GM21381 (cell line): Measurements from ENCODE around the gene MICAL3.
"Not testable (repeated sequence)": the region's sequence is repeated elsewhere in the genome, so short reads cannot be mapped to it uniquely, and the experiment has no call there.

Source experiments
- ATAC-seq: cut with Tn5 transposase; IDR thresholded peaks from one replicate; pipeline ENCODE4 v1.9.1; 2021; ENCODE audit warnings: mild to moderate bottlenecking, moderate library complexity; ENCODE audit not compliant: unreplicated experiment

Gene MICAL3, protein sequence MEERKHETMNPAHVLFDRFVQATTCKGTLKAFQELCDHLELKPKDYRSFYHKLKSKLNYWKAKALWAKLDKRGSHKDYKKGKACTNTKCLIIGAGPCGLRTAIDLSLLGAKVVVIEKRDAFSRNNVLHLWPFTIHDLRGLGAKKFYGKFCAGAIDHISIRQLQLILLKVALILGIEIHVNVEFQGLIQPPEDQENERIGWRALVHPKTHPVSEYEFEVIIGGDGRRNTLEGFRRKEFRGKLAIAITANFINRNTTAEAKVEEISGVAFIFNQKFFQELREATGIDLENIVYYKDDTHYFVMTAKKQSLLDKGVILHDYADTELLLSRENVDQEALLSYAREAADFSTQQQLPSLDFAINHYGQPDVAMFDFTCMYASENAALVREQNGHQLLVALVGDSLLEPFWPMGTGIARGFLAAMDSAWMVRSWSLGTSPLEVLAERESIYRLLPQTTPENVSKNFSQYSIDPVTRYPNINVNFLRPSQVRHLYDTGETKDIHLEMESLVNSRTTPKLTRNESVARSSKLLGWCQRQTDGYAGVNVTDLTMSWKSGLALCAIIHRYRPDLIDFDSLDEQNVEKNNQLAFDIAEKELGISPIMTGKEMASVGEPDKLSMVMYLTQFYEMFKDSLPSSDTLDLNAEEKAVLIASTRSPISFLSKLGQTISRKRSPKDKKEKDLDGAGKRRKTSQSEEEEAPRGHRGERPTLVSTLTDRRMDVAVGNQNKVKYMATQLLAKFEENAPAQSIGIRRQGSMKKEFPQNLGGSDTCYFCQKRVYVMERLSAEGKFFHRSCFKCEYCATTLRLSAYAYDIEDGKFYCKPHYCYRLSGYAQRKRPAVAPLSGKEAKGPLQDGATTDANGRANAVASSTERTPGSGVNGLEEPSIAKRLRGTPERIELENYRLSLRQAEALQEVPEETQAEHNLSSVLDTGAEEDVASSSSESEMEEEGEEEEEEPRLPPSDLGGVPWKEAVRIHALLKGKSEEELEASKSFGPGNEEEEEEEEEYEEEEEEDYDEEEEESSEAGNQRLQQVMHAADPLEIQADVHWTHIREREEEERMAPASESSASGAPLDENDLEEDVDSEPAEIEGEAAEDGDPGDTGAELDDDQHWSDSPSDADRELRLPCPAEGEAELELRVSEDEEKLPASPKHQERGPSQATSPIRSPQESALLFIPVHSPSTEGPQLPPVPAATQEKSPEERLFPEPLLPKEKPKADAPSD (N-terminal part only)

DNA sequence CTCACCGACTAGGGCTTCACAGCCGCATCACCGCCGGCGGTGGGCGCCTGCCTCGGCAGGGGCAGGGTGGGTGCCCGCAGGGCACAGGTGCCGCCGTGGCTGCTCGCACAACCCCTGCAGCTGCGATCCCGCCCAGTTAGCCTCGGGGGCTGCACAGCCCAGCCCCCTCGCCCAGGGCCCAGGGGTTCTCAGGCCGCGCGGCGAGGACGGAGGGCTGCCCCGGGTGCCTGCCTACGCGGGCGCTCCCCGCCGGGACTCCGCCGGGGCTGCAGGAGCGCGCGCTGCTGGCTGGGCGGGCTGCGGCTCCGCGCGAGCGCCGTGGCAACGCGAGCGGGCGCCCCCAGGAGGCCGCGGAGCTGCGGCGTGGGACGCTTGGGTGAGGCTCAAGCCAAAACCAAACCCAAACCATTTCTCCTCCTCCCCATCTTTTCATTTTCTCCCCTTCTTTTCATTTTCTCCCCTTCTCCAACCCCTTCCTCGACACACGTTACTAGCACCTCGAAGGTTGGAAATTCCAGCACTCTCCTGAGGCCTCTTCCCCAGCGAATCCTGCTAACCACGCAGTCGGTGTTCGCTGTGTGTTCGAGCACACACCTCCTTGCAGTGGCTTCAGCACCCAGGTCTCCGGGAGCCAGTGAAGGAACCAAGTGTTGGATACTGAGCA is at the start of gene MICAL3:
Gene MICAL3, minus strand, starts transcription at position 286 of the 664 bp plus-strand sequence. CDS start 117,749 bp downstream, outside the sequence.
- no peak for ATAC-seq

DNA sequence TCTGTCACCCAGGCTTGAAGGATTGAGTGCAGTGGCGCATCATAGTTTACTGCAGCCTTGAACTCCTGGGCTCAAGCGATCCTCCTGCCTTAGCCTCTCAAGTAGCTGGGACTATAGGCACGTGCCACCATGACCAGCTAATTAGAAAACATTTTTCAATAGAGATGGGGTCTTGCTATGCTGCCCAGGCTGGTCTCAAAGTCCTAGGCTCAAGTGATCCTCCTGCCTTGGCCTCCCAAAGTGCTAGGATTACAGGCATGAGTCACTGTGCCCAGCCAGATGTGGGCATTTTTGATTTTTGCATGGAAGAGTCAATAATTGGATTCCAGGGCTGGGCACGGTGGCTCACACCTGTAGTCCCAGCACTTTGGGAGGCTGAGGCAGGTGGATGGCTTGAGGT is 49.6 kb upstream of the MICAL3 start:
- ATAC-seq, result not testable (repeated sequence)

DNA sequence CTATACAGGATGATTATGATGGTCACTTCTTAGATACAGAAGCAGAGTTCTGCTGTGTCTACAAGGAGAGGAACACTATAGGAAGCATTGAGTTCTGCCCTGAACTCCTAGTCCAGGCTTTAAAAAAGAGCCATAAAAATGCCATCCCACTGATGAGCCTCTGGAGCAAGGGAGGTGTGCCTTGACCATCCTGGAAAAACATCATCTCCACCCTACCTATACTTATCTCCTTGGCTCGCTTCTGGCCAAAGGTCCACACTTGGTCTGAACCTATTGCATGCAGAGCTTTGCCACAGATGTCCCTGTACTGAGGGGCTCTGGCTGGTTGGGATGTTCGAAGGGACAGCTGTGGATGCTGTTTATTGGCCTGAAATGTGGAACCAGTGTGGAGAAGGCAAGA is 49.1 kb upstream of the MICAL3 start:
- no peak for ATAC-seq

DNA sequence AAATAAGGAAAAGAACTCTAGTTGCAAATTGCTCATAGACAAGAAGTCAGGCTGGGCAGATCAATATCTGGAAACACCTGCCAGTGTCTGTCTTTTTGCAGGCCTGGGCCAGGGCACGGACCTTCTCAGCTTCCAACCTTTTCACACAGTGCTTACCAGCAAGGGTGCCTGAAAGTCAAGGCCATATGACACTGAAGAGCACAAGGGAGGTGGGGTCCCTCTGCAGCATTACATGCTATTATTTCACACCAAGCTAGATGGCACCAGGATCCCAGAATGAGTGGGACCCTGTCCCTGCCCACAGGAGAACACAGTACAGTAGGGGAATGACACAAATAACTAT is 47.6 kb upstream of the MICAL3 start:
- no peak for ATAC-seq

DNA sequence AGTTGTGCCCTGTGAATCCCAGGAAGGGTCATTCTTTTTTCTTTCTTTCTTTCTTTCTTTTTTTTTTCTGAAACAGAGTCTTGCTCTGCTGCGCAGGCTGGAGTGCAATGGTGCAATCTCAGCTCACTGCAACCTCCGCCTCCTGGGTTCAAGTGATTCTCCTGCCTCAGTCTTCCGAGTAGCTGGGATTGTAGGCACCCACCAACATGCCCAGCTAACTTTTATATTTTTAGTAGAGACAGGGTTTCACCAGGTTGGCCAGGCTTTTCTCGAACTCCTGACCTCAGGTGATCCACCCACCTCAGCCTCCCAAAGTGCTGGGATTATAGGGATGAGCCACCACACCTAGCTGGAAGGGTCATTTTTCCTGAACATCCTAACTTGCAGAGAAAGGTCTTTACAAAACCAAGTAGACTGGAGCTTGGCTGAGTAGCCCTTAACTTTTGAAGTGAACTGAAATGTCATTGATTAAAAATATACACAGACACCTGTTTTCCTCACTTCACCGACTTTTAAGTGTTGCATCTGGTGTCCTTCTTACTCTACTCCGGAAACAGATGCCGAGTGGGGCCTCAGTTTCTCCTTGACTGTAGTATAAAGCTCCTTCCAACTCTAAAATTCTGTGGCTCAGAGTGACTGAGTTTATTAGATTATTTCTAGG is 47.1 kb upstream of the MICAL3 start:
- ATAC-seq, result not testable (repeated sequence)

DNA sequence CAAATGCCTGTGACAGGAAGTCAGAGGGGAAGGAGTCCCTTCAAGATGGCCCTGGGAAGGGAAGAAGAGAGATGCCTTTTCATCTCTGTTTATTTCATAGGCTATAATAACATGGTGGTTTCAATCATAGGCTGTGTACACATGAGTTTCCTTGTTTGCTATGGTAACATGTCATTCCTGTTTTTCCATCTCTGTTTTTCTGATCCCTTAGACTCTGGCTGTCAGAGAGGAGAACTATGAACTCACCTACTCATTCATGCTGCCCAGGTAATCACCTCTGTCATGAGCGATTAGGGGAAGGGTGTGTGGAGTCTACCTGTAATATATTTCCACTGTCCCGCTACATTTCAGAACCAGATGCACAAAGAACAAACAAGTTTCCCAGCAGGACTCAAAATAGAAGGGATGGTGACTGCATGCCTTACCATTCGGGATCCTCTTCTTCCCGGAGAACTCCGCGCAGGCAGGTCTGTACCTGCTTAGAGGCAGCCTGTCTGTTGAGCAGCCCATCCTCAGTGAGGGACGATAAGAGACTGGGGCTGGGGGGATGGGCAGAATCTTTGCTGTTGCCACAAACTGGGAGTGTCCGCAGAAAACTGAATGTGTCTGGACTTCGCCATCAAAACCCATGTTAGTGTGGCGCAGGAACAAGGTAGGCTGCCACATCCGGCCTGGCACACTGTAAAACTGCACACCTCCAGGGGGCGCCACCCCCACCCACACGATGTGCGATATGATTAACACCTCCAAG is 46.4 kb upstream of the MICAL3 start:
- ATAC-seq, result no peak

DNA sequence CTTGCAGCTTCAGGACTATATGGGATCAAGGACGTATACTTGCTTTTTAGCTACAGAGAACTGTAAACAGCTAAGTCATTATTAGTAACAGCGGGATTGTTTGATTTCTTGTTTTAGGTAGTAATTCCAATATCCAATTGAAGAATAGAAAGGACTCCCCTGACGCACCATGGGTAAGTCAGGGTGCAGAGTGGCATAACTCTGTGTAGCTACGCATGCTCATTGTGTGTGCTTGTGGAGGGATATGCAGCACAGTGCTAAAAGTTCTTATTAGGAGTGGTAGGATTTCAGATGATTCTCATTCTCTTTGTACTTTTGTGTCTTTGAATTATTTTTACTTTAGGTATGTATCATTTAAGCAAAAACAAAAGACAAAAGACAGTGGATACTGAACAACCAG is 45.7 kb upstream of the MICAL3 start:
- ATAC-seq, result no peak

DNA sequence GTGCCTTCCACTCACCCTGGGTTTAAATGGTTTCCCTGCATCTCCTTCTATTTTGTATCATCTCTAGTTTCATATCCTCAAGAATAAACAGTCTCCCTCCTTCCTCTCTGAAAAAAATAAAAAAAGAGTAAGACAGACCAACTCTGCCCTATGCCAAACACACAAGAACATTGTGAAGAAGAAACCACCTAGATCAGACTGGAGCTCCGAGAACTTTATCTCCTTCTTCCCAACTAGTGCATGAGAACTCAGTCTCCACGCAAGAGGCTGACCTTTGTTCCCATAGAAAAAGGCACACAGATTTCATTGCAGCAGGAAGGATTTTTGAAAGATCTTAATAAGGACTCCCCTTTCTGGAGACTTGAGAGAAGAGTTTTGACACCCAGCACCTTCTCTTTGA is 44.7 kb upstream of the MICAL3 start:
- no peak for ATAC-seq

DNA sequence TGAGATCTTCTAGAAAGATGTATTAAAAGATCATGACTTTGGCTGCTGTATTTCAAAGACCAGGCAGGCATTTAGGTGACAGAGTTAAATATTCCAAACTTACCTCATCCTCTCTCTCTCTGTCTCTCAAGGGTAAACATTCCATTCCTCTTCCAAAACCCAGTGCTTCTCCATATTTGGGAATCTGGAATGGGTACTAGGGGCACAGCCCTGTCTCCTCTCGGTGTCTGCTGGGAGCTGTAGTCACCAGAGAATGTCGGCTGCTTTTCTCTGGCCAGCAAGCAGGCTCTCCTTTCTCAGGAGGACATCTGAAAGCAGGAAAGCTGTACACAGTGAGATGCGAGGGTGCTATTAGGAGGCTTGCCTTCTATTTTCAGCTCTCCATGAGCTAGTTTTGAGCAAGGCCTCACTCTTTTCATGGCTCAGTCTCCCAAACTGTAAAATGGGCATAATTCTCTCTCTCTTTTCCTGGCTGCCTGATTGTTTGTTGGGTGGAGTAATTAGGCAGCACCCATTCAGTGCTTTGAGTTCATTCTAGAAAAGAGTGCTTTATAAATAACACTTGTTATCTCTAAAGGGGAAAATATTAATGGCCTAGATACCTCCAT is 44.1 kb upstream of the MICAL3 start:
- ATAC-seq, result no peak

DNA sequence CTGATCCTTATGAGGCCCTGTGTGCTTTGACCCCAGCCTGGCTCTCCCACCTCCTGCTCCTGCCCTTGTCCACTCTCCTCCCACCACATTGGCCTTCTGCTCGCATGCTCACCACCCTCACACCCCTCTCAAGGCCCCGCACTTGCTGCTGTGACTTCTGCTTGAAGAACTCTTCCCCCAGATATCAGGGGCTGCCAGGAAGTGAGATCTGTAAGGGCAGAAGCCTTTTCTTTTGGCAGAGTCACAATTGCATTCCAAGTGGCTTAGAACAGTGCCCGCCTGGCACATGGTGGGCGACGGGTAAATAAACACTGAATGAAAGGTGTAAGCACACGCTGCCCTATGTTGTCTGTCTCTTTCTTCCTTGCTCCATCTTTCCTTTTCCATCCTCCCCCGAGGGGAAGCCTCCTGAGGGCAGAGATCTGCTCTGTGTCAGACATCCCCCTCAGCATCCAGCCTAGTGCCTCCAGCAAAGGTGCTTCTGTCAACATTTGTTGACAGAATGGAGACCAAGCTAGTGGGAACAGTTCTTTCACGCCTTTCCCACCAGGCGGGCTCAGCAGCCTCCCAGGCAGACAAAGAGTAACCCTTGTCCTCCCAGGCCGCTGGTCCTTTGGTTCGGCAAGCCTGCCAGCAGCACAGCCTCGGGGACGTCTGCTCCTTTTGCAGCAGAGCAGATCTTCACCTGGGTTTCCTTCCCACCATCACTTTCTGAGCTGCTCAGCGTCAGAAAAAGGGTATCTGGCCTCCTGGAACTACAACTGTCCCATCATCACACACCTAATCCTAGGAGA is 43.4 kb upstream of the MICAL3 start:
- no peak for ATAC-seq

DNA sequence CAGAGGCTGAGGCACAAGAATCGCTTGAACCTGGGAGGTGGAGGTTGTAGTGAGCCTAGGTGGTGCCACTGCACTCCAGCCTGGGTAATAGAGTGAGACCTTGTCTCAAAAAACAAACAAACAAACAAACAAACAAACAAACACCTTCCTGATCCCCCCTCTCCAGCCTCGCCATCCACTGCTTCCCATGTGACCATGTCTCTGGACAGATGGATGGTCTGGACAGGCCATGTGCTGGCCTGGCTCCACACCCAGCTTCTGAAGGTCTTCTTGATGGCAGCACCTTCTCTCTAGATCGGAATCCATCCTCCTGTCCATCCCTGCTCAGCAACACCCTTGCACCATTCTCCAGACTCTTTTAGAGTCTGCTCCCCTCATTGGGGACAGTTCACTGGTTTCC is 42.8 kb upstream of the MICAL3 start:
- ATAC-seq, result no peak

DNA sequence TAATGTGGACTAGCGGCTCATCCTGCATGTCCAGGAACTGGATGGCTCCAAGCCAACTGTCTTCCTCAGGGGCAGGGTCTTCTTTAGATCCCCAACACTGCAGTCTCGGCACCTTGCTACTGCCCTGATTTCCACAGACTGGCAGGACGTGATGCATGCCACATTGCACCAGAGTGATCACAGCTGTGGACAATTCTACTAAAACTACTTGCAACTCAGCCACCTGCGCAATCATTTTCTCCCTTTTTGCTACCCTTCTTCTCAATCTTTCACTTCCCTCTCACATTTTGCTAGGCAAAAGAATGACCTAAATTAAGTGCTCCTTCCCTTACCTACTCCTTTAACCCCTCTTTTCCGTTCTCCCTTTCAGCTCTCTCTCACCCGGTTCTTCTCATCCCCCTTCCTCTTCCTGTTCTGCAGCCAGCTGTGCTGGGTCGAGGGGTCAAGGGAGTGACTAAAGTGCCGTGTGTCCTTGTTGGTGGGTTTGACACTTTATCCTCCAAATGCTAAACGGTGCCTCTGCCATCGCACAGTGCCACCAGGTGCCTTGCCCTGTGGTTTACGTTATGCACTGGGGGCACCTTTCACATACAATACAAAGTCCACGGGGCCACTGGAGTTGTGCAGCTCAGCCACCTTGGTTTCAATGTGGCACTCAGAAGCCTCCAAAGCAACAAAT is 42.0 kb upstream of the MICAL3 start:
- ATAC-seq, result no peak

DNA sequence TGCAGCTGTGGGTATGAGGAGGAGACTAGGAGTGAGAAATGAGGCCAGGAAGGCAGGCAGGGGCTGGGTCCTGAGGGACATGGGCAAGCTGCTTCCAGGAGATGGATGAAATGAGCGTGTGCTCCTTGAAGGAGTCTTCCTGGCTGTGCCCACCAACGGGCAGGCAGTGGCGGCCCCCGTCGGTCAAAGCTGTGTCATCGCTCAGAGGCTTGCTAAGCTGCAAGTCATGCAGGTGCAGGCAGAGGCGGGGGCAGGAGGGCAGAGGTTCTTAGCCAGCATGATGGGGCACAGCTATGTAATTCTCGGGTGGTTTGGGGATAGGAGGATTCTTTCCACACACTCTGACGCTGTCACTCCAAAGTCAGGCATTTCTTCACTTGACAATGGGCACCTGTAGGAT is 40.9 kb upstream of the MICAL3 start:
- ATAC-seq, result no peak

DNA sequence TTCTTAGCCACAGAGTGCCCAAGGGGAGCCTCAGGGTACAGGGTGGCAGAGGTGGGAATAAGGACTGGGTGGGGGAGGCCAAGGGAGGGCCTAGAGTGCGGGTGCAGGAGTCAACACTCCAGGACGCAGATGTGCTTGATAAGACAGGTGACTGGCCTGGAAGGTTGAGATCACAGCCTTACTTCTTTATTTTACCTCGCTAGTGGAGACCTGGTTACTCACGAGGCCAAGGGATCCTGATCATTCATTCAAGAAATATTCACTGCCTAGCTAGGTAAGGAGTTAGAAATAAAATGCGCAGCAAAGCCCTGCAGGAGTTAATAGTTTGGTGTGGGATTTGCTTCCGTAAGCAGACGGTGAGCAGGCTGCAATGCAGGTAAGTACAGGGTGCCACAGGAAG is 40.3 kb upstream of the MICAL3 start:
- ATAC-seq, result no peak

DNA sequence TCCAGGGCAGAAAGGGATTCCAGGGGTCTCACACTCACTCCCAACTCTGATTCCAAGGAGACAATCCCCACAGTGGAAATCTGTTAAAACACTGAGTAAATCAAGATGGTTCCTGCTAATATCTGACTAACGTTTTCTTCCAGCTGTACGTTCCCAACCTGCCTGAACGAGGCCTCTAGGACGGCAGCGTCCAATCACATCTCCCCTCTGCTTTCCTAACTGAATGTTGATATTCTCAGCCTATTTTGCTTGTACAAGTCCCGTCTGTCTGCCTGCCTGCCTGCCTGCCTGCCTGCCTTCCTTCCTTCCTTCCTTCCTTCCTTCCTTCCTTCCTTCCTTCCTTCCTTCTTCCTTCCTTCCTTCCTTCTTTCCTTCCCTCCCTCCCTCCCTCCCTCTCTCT is 39.4 kb upstream of the MICAL3 start:
- ATAC-seq, result not testable (repeated sequence)

DNA sequence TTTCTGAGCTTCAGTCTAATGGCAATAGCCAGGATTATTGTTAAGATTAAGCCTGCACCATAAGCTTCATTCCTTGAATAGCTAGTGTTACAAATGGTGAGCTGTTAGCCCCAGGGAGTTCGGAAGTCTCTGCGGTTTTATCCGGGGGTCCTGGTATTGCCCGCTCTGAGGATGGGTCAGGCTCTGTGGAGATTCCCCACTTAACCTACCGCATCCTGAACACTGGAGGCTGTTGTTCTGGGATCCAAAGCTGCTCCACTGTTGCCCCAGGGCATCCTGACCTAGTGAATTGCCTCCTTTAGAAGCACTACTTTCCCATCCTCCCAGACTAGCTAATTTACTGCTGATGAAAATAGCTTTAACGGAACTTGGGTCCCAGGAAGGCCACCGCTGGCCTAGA is 38.9 kb upstream of the MICAL3 start:
- ATAC-seq, result no peak

DNA sequence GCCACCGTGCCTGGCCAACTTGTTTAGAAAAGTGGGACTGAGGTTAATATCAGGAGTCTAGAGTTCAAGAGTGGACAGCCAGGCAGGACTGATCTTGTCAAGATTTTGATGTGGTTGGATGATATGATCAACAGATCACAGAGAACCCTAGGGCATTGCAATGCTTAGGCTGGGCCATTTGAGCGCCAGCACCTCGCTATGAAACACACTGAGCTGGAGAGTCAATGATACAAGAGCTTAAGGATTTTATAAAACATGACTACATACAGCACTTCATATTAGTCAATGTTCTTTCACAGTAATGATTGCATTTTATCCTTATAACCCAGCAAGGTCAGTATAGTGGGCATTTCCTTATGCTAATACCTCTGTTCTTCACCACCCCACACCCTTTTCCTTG is 38.1 kb upstream of the MICAL3 start:
- no peak for ATAC-seq
